GM10248 (cell line): ENCODE measurements around the gene B4GALT6.

Experiments
- CTCF ChIA-PET: fragments of 300-600 bp; sonication (Branson Sonifier 250); formaldehyde crosslinking; extraction: SDS; loops from one replicate; lab custom pipeline; 2021; ENCODE audit warnings: antibody characterized with exemption; lab: Yijun Ruan, JAX
- POLR2A ChIA-PET: fragments of 350-650 bp; sonication (Branson Sonifier 250); formaldehyde crosslinking; extraction: SDS; loops from one replicate; lab custom pipeline; 2020; ENCODE audit warnings: antibody characterized with exemption; lab: Yijun Ruan, JAX
- DNase-seq: peaks from one replicate; pipeline ENCODE4 v3.0.0; 2012; ENCODE audit errors: extremely low spot score
- CTCF ChIP-seq: IDR thresholded peaks from 2 replicates; pipeline ENCODE4 v1.5.1; 2012; ENCODE audit warnings: mild to moderate bottlenecking, low read depth; ENCODE audit errors: extremely low read depth, missing control alignments, control extremely low read depth

B4GALT6 gene

DNA sequence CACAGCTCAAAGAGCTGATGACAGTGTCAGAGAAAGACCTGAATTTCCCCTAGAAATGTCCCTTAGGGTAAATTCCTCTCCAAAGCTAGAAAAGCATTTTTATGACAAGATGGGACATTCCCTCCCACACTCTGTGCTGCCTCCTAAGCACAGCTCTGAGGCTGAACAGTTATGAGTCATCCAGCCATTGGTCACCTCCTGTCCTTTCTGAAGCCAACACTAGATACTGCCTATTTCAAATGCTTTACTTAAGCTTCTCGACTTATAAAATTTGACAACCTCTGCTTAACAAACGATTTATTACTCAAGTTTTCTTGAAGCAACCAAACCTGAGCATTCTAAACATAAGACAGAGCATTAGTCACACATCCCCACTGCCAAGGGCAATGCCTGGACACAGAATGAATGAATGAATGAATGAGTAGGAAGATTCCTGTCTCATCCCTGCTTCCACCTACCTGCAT is 35.4 kb downstream of the B4GALT6 start:
- ChIA-PET POLR2A (interaction anchor here (3.0 kb wide), 1 partner anchor 10 kb away, joined by 14 read pairs; no protein-coding TSS in a partner anchor), CTCF (interaction anchor here (1.0 to 2.3 kb wide), 4 partner anchors 10 to 76 kb away, joined by 3 to 9 read pairs (median 6); no protein-coding TSS in a partner anchor)
- DNase-seq: peak; percentile 59
- no peak for TF ChIP-seq CTCF

GRCh38 chr18:31648458-31648857 is 35.9 kb downstream of the B4GALT6 start:
- POLR2A ChIA-PET: interaction anchor here (3.0 kb wide), 1 partner anchor 10 kb away, joined by 14 read pairs; no protein-coding TSS in a partner anchor
- TF ChIP-seq CTCF: no peak
- no peak for DNase-seq
- CTCF ChIA-PET: interaction anchor here (1.0 to 1.8 kb wide), 3 partner anchors 10 to 37 kb away, joined by 3 to 9 read pairs (median 5); no protein-coding TSS in a partner anchor

- ChIA-PET CTCF (interaction anchor here (0.8 to 2.0 kb wide), 6 partner anchors 11 to 91 kb away, joined by 3 to 10 read pairs (median 4); no protein-coding TSS in a partner anchor), POLR2A (no interaction called here)
- no peak for DNase-seq
- TF ChIP-seq CTCF: no peak
Observed at GRCh38 chr18:31647127-31647753, 37.1 kb downstream of the B4GALT6 start.

DNA sequence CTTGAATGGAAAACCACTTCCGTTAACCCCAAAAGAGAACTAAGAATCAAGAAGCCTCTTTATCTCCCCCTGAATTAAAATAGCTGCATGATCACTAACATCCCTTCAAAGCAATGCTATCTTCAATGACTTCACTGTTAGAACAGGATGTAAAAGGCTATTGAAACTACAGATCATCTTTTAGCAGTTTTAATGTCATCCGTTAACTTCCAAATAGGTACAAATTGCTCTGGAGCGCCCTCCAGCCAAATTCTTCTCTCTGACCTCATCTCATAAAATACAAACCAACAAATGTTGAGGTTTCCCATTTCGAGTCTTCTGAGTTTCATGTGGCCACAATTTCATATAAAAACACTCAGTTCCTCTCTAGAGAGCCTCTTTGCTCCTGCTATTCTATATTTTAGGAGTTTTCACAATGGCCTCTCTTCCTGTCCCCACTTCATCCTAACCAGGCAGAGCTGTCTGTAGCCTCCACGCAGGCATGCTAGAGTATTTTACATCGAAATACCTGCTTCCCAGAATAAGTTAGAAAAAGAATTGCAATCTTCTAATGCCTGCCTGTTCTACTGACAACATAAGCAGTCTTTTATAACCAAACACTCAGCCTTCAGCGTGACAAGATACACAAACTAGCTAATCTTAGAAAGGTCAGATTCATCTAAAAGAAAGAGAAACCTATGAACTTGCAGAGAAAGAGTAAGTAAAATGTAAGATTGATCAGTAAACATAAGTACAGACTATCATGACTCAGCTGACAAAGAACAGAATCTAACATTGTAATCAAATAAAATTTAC is 37.9 kb downstream of the B4GALT6 start:
- DNase-seq: no peak
- TF ChIP-seq CTCF: peak; percentile 21
- CTCF ChIA-PET: interaction anchor here (0.8 to 2.0 kb wide), 9 partner anchors 11 to 90 kb away, joined by 3 to 10 read pairs (median 3); no protein-coding TSS in a partner anchor
- POLR2A ChIA-PET: no interaction called here

DNA sequence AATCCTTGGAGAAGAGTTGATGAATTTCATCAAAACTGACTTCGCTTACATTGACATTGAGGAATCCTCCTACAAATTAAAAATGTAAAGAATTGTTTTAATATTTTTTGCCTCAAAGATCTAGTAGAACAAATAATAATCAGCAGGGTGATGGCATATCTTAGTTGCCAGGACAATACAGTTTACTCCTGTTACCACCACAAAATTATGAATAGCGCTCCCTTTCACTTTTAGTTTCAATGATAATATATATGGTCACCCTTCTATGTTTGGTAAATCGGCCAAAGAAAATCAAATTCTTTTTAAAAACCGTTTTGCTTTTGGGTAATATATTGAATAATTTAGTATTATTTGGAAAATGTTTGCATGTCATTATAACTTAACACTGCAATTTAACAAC is 39.0 kb downstream of the B4GALT6 start:
- TF ChIP-seq CTCF: no peak
- no peak for DNase-seq
- POLR2A ChIA-PET: no interaction called here
- CTCF ChIA-PET: interaction anchor here (0.8 to 2.0 kb wide), 5 partner anchors 10 to 75 kb away, joined by 3 to 10 read pairs (median 4); no protein-coding TSS in a partner anchor

DNA sequence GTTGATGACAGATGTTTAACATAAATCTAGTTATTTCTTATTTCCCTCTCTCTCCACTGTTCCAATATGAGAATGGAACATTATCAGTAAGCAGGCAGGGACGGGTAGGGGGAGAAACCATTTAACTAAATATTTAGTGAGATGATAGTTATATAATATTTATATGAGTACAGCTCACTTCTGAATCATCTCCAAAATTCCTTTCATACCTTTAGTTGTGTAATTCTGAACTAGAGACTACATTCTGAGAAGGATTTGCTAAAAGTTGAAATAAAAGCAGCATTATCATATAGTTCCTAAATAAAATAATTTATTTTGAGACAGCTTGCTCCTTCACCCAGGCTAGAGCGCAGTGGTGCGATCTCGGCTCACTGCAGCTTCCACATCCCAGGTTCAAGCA is 41.4 kb downstream of the B4GALT6 start:
- POLR2A ChIA-PET: no interaction called here
- TF ChIP-seq CTCF: no peak
- CTCF ChIA-PET: interaction anchor here (0.9 to 1.0 kb wide), 2 partner anchors 32 to 87 kb away, joined by 3 read pairs; no protein-coding TSS in a partner anchor
- no peak for DNase-seq
